H1 (cell line): ENCODE results near the gene PAX6. TPM values are rescaled to one million over a fixed set of nuclear protein-coding genes. Genes with fewer than 3 reads are reported as not detected.

Source experiments
- CTCF ChIA-PET: fragments of 300-600 bp; sonication (Branson Sonifier 250); formaldehyde crosslinking; loops from one replicate; lab custom pipeline; 2021; ENCODE audit not compliant: partially characterized antibody; lab: Charles Lee
- POLR2A ChIA-PET: fragments of 300-600 bp; sonication (Branson Sonifier 250); formaldehyde crosslinking; loops from one replicate; lab custom pipeline; 2021; ENCODE audit warnings: inconsistent platforms; ENCODE audit not compliant: partially characterized antibody; lab: Charles Lee
- DNase-seq, 2 experiments: peaks; one replicate each; pipeline versions ENCODE4 v3.0.0 to v3.0.0-alpha.2; 2010 to 2022; ENCODE audit warnings: low spot score in 2 of 2, low read depth in 1 of 2, mixed read lengths in 1 of 2
- FAIRE-seq: peaks from 2 replicates; lab custom pipeline; 2011; peaks lifted over from hg19 to GRCh38; lab: Jason Lieb, UNC
- H2AFZ ChIP-seq: 2 replicates; pipeline ENCODE4 v1.8.1; 2012; ENCODE audit warnings: low read length, inconsistent platforms
- H2AK5ac ChIP-seq: 2 replicates; pipeline ENCODE4 v1.6.1; 2013; ENCODE audit warnings: low read depth, low read length
- H2BK120ac ChIP-seq: replicated peaks from 2 replicates; pipeline ENCODE3; 2013; ENCODE audit warnings: low read depth, low read length, inconsistent platforms
- H2BK12ac ChIP-seq: 2 replicates; pipeline ENCODE4 v1.6.1; 2013; ENCODE audit warnings: low read depth, low read length
- H2BK15ac ChIP-seq: 2 replicates; pipeline ENCODE4 v1.6.1; 2013; ENCODE audit warnings: low read length
- H2BK20ac ChIP-seq: 2 replicates; pipeline ENCODE4 v1.6.1; 2013; ENCODE audit warnings: low read length
- H2BK5ac ChIP-seq: 2 replicates; pipeline ENCODE4 v1.6.1; 2013; ENCODE audit warnings: low read depth, low read length
- H3K14ac ChIP-seq: 2 replicates; pipeline ENCODE4 v1.6.1; 2013; ENCODE audit warnings: inconsistent platforms; ENCODE audit not compliant: insufficient read length
- H3K18ac ChIP-seq: 2 replicates; pipeline ENCODE4 v1.6.1; 2013; ENCODE audit warnings: low read length; ENCODE audit errors: extremely low read depth
- H3K23ac ChIP-seq: 2 replicates; pipeline ENCODE4 v1.6.1; 2013; ENCODE audit warnings: inconsistent platforms; ENCODE audit not compliant: insufficient read length
- H3K23me2 ChIP-seq: 2 replicates; pipeline ENCODE4 v1.6.1; 2013; ENCODE audit warnings: low read depth, low read length
- H3K27ac ChIP-seq: 2 replicates; pipeline ENCODE4 v1.6.1; 2011; ENCODE audit warnings: low read depth, low read length, inconsistent platforms
- H3K27me3 ChIP-seq, 4 experiments: replicated peaks in 1 of 4; 1 replicate in 1 of 4; 2 replicates in 3 of 4; pipeline versions ENCODE4 v1.6.1 to v1.8.1; 2011 to 2013; ENCODE audit warnings: low read length in 3 of 4, mild to moderate bottlenecking in 3 of 4, inconsistent platforms in 2 of 4, mixed read lengths in 2 of 4, moderate library complexity in 1 of 4; ENCODE audit not compliant: control insufficient read depth in 3 of 4, insufficient read depth in 3 of 4; ENCODE audit errors: extremely low read depth in 1 of 4
- H3K36me3 ChIP-seq, 4 experiments: 2 replicates each; pipeline versions ENCODE4 v1.6.1 to v1.8.1; 2011 to 2013; ENCODE audit warnings: mild to moderate bottlenecking in 4 of 4, low read length in 3 of 4, moderate library complexity in 2 of 4, control low read depth in 1 of 4, inconsistent platforms in 1 of 4; ENCODE audit not compliant: insufficient read depth in 4 of 4, control insufficient read depth in 2 of 4
- H3K4ac ChIP-seq: replicated peaks from 2 replicates; pipeline ENCODE3; 2013; ENCODE audit warnings: low read length, low read depth, mixed read lengths, inconsistent platforms; ENCODE audit not compliant: insufficient read length
- H3K4me1 ChIP-seq, 4 experiments: replicated peaks in 1 of 4; 1 replicate in 1 of 4; 2 replicates in 3 of 4; pipeline versions ENCODE4 v1.6.1 to v1.8.1; 2011 to 2013; ENCODE audit warnings: low read length in 3 of 4, inconsistent platforms in 2 of 4, mixed read lengths in 1 of 4; ENCODE audit not compliant: insufficient read depth in 4 of 4, control insufficient read depth in 3 of 4
- H3K4me2 ChIP-seq, 2 experiments: 2 replicates each; pipeline versions ENCODE4 v1.6.1 to v1.8.1; 2011 to 2013; ENCODE audit warnings: low read depth in 2 of 2, low read length in 2 of 2, control low read depth in 1 of 2, inconsistent platforms in 1 of 2, mild to moderate bottlenecking in 1 of 2; ENCODE audit not compliant: insufficient read depth in 1 of 2
- H3K4me3 ChIP-seq, 4 experiments: fragments of 200-600, 300-600 bp in 1 of 4; sonication (generic), shearing (Covaris generic), sonication (Bioruptor Twin) in 1 of 4; 2 replicates each; pipeline versions ENCODE4 v1.5.1 to v1.8.1; 2011 to 2016; ENCODE audit warnings: low read length in 4 of 4, low read depth in 3 of 4, control low read depth in 2 of 4, inconsistent platforms in 2 of 4, mild to moderate bottlenecking in 2 of 4, mixed read lengths in 1 of 4, moderate library complexity in 1 of 4; ENCODE audit not compliant: insufficient read depth in 2 of 4; ENCODE audit errors: extremely low read depth in 1 of 4
- H3K56ac ChIP-seq: replicated peaks from 2 replicates; pipeline ENCODE3; 2013; ENCODE audit warnings: low read depth, mild to moderate bottlenecking, mixed read lengths, low read length, inconsistent platforms; ENCODE audit not compliant: insufficient read length
- H3K79me1 ChIP-seq: 2 replicates; pipeline ENCODE4 v1.6.1; 2013; ENCODE audit warnings: low read depth, low read length, control low read depth
- H3K79me2 ChIP-seq, 2 experiments: 2 replicates each; pipeline versions ENCODE4 v1.6.1 to v1.8.1; 2012 to 2013; ENCODE audit warnings: low read length in 2 of 2, mild to moderate bottlenecking in 2 of 2, inconsistent platforms in 1 of 2; ENCODE audit not compliant: insufficient read depth in 2 of 2, control insufficient read depth in 1 of 2
- H3K9ac ChIP-seq, 4 experiments: replicated peaks in 1 of 4; 1 replicate in 1 of 4; 2 replicates in 3 of 4; pipeline versions ENCODE4 v1.6.1 to v1.8.1; 2011 to 2013; ENCODE audit warnings: low read depth in 3 of 4, low read length in 3 of 4, control low read depth in 2 of 4, mild to moderate bottlenecking in 2 of 4, moderate library complexity in 2 of 4, inconsistent platforms in 1 of 4; ENCODE audit errors: extremely low read depth in 1 of 4
- H3K9me3 ChIP-seq, 2 experiments: 2 replicates each; pipeline versions ENCODE4 v1.6.1 to v1.8.1; 2012 to 2013; ENCODE audit warnings: mild to moderate bottlenecking in 2 of 2, moderate library complexity in 2 of 2, control low read depth in 1 of 2, inconsistent platforms in 1 of 2, low read depth in 1 of 2, low read length in 1 of 2, mixed read lengths in 1 of 2; ENCODE audit not compliant: insufficient read depth in 2 of 2
- H4K20me1 ChIP-seq, 2 experiments: replicated peaks in 1 of 2; 2 replicates each; pipeline versions ENCODE3 to v1.8.1; 2011 to 2013; ENCODE audit warnings: inconsistent platforms in 2 of 2, low read length in 2 of 2, mild to moderate bottlenecking in 1 of 2; ENCODE audit not compliant: insufficient read depth in 2 of 2, control insufficient read depth in 1 of 2
- H4K5ac ChIP-seq: 2 replicates; pipeline ENCODE4 v1.6.1; 2013; ENCODE audit warnings: low read length, low read depth, mixed read lengths, inconsistent platforms; ENCODE audit not compliant: insufficient read length
- H4K8ac ChIP-seq: 2 replicates; pipeline ENCODE4 v1.8.0; 2013; ENCODE audit warnings: mild to moderate bottlenecking, moderate library complexity, low read length, inconsistent platforms; ENCODE audit not compliant: insufficient read depth; ENCODE audit errors: extremely low read depth
- H4K91ac ChIP-seq: replicated peaks from 2 replicates; pipeline ENCODE3; 2013; ENCODE audit warnings: low read length, mixed read lengths, inconsistent platforms; ENCODE audit not compliant: insufficient read length
- CTBP2 ChIP-seq: IDR thresholded peaks from 2 replicates; pipeline ENCODE4 v1.7.0; 2011; ENCODE audit warnings: borderline replicate concordance, mild to moderate bottlenecking, moderate library complexity, mixed read lengths, low read length; ENCODE audit not compliant: insufficient read depth, insufficient read length
- KDM5A ChIP-seq: fragments of 200-600 bp; IDR thresholded peaks from 2 replicates; pipeline ENCODE4 v1.7.1; 2012; ENCODE audit warnings: mild to moderate bottlenecking, low read length, inconsistent platforms, mixed read lengths
- MAX ChIP-seq: IDR thresholded peaks from 2 replicates; pipeline ENCODE4 v1.6.1; 2012; ENCODE audit warnings: inconsistent platforms
- SRF ChIP-seq: IDR thresholded peaks from 2 replicates; pipeline ENCODE4 v1.6.1; 2011; ENCODE audit warnings: mild to moderate bottlenecking, low read depth, low read length, moderate library complexity
- WGBS, 2 experiments: shearing (Covaris generic) in 1 of 2; methylation state at CpG; one replicate each; pipeline versions ENCODE4 v1.1.6 to v1.1.7; 2013 to 2015; ENCODE audit warnings: low lambda C conversion rate in 2 of 2, mixed read lengths in 2 of 2, inconsistent platforms in 1 of 2, low coverage in 1 of 2, missing lambda C conversion rate in 1 of 2; ENCODE audit not compliant: insufficient replicate concordance in 2 of 2, insufficient coverage in 1 of 2, insufficient read length in 1 of 2; ENCODE audit errors: extremely low coverage in 1 of 2, missing lambda C conversion rate in 1 of 2; 5-methylcytosine and 5-hydroxymethylcytosine counted together
- polyA plus RNA-seq, 7 experiments: library from polyadenylated mRNA; depleted of rRNA in 3 of 7; stranded (reverse) in 5 of 7; unstranded in 2 of 7; fragments of >200 nt in 5 of 7; fragments of 200-250 nt in 2 of 7; gene quantifications; 1 replicate in 5 of 7; 2 replicates in 1 of 7; 4 replicates in 1 of 7; pipeline versions ENCODE4 v1.2.1 to v1.2.3, GENCODE V29; 2011 to 2013; ENCODE audit warnings: missing spikeins in 2 of 7, mixed read lengths in 2 of 7
- total RNA-seq: library from RNA; stranded (reverse); fragmentation: NEBNext Ultra II Directional; extraction: Animal tissue kit (Norgen Biotek cat#: 25700); gene quantifications from 2 replicates; pipeline ENCODE4 v1.2.1, GENCODE V29; 2021

The PAX6 gene
- total and polyA plus RNA-seq, 2 of the 8 experiments (the other 6 are each of a cell fraction or from before 2014, with no cell fraction given), result 0.30 to 0.65 TPM

- H3K4ac ChIP-seq, result no peak overlapping the region
- H3K14ac ChIP-seq, result no peak overlapping the region
- no peak overlapping the region for H3K4me2 ChIP-seq
- H3K36me3 ChIP-seq, result no peaks in the 10 kb centered on the region
- no peak overlapping the region for H3K23ac ChIP-seq
- TF ChIP-seq SRF, result no peak
- TF ChIP-seq MAX, result no peak
- TF ChIP-seq KDM5A, result no peak
- TF ChIP-seq CTBP2, result no peak
- 100% methylated on average over 1 of the region's 1 CpG; no CpG with 5 or more reads in 1 of the 2 experiments for WGBS, 2 experiments
- H3K9me3 ChIP-seq, result no peaks in the 10 kb centered on the region; a peak in 1 of 4 replicates
- ChIA-PET CTCF (interaction anchor here (1.1 to 1.2 kb wide), 2 partner anchors 21 to 102 kb away, joined by 3 read pairs; no protein-coding TSS in a partner anchor), POLR2A (no interaction called here)
- H2BK15ac ChIP-seq, result no peak overlapping the region
- no peak overlapping the region for H3K18ac ChIP-seq
- H3K56ac ChIP-seq, result no peak overlapping the region
- DNase-seq (no peak), FAIRE-seq (no peak)
- H2BK120ac ChIP-seq, result no peak overlapping the region
- no peak overlapping the region for H3K4me3 ChIP-seq
- H2BK20ac ChIP-seq, result no peak overlapping the region
- H3K23me2 ChIP-seq, result no peaks in the 10 kb centered on the region
- no peaks in the 10 kb centered on the region for H3K27me3 ChIP-seq
- no peak overlapping the region for H4K5ac ChIP-seq
- no peaks in the 10 kb centered on the region for H3K79me1 ChIP-seq
- H2AK5ac ChIP-seq, result no peak overlapping the region
- H2BK5ac ChIP-seq, result no peak overlapping the region
- H2AFZ ChIP-seq, result no peak overlapping the region
- no peaks in the 10 kb centered on the region for H4K20me1 ChIP-seq
- H3K79me2 ChIP-seq, result no peaks in the 10 kb centered on the region
- H3K9ac ChIP-seq, result no peak overlapping the region
- H2BK12ac ChIP-seq, result no peak overlapping the region
- H4K8ac ChIP-seq, result no peak overlapping the region
- no peak overlapping the region for H3K27ac ChIP-seq
- H4K91ac ChIP-seq, result no peak overlapping the region
- no peaks in the 10 kb centered on the region for H3K4me1 ChIP-seq
Measured at GRCh38 chr11:31855466-31855865, 44.3 kb upstream of the PAX6 start.
